Measurements from ENCODE around the gene CSF3.

DNA sequence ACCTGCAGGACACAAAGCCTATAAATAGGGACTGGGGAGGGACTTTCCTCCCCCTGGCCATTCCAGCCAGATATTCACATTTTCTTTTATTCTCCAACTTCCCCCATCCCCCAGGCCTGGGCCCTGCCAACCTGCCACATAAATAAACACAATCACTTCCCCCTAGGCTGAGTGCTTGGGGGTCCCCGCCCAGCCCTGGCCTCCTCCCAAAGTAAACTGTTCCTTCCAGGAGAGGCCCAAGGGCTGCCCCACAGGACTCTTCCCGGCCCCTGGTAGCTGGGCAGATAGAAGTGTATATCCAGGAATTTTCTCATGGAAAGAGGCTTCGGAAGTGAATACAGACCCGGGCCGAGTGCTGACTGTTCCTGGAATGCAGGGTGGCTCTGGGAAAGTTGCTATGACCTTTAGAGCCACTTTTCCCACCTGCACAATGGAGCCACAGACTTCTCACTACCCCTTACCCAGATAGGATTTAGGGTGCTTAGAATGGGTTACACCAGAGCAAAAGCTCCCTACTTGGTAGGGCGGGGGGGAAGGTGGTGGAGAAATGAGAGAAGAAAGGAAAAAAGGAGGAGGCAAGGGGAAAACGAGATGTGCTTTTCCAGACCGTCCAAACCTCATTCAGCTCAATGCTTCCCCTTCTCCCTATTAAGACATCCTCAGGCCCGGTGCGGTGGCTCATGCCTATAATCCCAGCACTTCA lies 8.5 kb downstream of the CSF3 start:
- TF ChIP-seq, protein P1, sequence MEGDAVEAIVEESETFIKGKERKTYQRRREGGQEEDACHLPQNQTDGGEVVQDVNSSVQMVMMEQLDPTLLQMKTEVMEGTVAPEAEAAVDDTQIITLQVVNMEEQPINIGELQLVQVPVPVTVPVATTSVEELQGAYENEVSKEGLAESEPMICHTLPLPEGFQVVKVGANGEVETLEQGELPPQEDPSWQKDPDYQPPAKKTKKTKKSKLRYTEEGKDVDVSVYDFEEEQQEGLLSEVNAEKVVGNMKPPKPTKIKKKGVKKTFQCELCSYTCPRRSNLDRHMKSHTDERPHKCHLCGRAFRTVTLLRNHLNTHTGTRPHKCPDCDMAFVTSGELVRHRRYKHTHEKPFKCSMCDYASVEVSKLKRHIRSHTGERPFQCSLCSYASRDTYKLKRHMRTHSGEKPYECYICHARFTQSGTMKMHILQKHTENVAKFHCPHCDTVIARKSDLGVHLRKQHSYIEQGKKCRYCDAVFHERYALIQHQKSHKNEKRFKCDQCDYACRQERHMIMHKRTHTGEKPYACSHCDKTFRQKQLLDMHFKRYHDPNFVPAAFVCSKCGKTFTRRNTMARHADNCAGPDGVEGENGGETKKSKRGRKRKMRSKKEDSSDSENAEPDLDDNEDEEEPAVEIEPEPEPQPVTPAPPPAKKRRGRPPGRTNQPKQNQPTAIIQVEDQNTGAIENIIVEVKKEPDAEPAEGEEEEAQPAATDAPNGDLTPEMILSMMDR (IDR thresholded peaks at IDR 0.05) = no peak
- TF ChIP-seq POLR2A (IDR thresholded peaks at IDR 0.05) = no peak
